H1 (cell line): Measurements from ENCODE around the gene CDKN2AIP. TPM values are rescaled to one million over a fixed set of nuclear protein-coding genes. Genes with fewer than 3 reads are reported as not detected.
A peak's percentile ranks its signal among the peaks of the same experiment; 100 is the strongest.
"Not testable (repeated sequence)": the region's sequence is repeated elsewhere in the genome, so short reads cannot be mapped to it uniquely, and the experiment has no call there.

Experiments used
- CTCF ChIA-PET: fragments of 300-600 bp; sonication (Branson Sonifier 250); formaldehyde crosslinking; loops from one replicate; lab custom pipeline; 2021; ENCODE audit not compliant: partially characterized antibody; lab: Charles Lee
- POLR2A ChIA-PET: fragments of 300-600 bp; sonication (Branson Sonifier 250); formaldehyde crosslinking; loops from one replicate; lab custom pipeline; 2021; ENCODE audit warnings: inconsistent platforms; ENCODE audit not compliant: partially characterized antibody; lab: Charles Lee
- DNase-seq, 2 experiments: peaks; one replicate each; pipeline versions ENCODE4 v3.0.0 to v3.0.0-alpha.2; 2010 to 2022; ENCODE audit warnings: low spot score in 2 of 2, low read depth in 1 of 2, mixed read lengths in 1 of 2
- FAIRE-seq: peaks from 2 replicates; lab custom pipeline; 2011; peaks lifted over from hg19 to GRCh38; lab: Jason Lieb, UNC
- H2AFZ ChIP-seq: 2 replicates; pipeline ENCODE4 v1.8.1; 2012; ENCODE audit warnings: low read length, inconsistent platforms
- H2AK5ac ChIP-seq: 2 replicates; pipeline ENCODE4 v1.6.1; 2013; ENCODE audit warnings: low read depth, low read length
- H2BK120ac ChIP-seq: replicated peaks from 2 replicates; pipeline ENCODE3; 2013; ENCODE audit warnings: low read depth, low read length, inconsistent platforms
- H2BK12ac ChIP-seq: 2 replicates; pipeline ENCODE4 v1.6.1; 2013; ENCODE audit warnings: low read depth, low read length
- H2BK15ac ChIP-seq: 2 replicates; pipeline ENCODE4 v1.6.1; 2013; ENCODE audit warnings: low read length
- H2BK20ac ChIP-seq: 2 replicates; pipeline ENCODE4 v1.6.1; 2013; ENCODE audit warnings: low read length
- H2BK5ac ChIP-seq: 2 replicates; pipeline ENCODE4 v1.6.1; 2013; ENCODE audit warnings: low read depth, low read length
- H3K14ac ChIP-seq: 2 replicates; pipeline ENCODE4 v1.6.1; 2013; ENCODE audit warnings: inconsistent platforms; ENCODE audit not compliant: insufficient read length
- H3K18ac ChIP-seq: 2 replicates; pipeline ENCODE4 v1.6.1; 2013; ENCODE audit warnings: low read length; ENCODE audit errors: extremely low read depth
- H3K23ac ChIP-seq: 2 replicates; pipeline ENCODE4 v1.6.1; 2013; ENCODE audit warnings: inconsistent platforms; ENCODE audit not compliant: insufficient read length
- H3K23me2 ChIP-seq: 2 replicates; pipeline ENCODE4 v1.6.1; 2013; ENCODE audit warnings: low read depth, low read length
- H3K27ac ChIP-seq: 2 replicates; pipeline ENCODE4 v1.6.1; 2011; ENCODE audit warnings: low read depth, low read length, inconsistent platforms
- H3K27me3 ChIP-seq, 4 experiments: replicated peaks in 1 of 4; 1 replicate in 1 of 4; 2 replicates in 3 of 4; pipeline versions ENCODE4 v1.6.1 to v1.8.1; 2011 to 2013; ENCODE audit warnings: low read length in 3 of 4, mild to moderate bottlenecking in 3 of 4, inconsistent platforms in 2 of 4, mixed read lengths in 2 of 4, moderate library complexity in 1 of 4; ENCODE audit not compliant: control insufficient read depth in 3 of 4, insufficient read depth in 3 of 4; ENCODE audit errors: extremely low read depth in 1 of 4
- H3K36me3 ChIP-seq, 4 experiments: 2 replicates each; pipeline versions ENCODE4 v1.6.1 to v1.8.1; 2011 to 2013; ENCODE audit warnings: mild to moderate bottlenecking in 4 of 4, low read length in 3 of 4, moderate library complexity in 2 of 4, control low read depth in 1 of 4, inconsistent platforms in 1 of 4; ENCODE audit not compliant: insufficient read depth in 4 of 4, control insufficient read depth in 2 of 4
- H3K4ac ChIP-seq: replicated peaks from 2 replicates; pipeline ENCODE3; 2013; ENCODE audit warnings: low read length, low read depth, mixed read lengths, inconsistent platforms; ENCODE audit not compliant: insufficient read length
- H3K4me1 ChIP-seq, 4 experiments: replicated peaks in 1 of 4; 1 replicate in 1 of 4; 2 replicates in 3 of 4; pipeline versions ENCODE4 v1.6.1 to v1.8.1; 2011 to 2013; ENCODE audit warnings: low read length in 3 of 4, inconsistent platforms in 2 of 4, mixed read lengths in 1 of 4; ENCODE audit not compliant: insufficient read depth in 4 of 4, control insufficient read depth in 3 of 4
- H3K4me2 ChIP-seq, 2 experiments: 2 replicates each; pipeline versions ENCODE4 v1.6.1 to v1.8.1; 2011 to 2013; ENCODE audit warnings: low read depth in 2 of 2, low read length in 2 of 2, control low read depth in 1 of 2, inconsistent platforms in 1 of 2, mild to moderate bottlenecking in 1 of 2; ENCODE audit not compliant: insufficient read depth in 1 of 2
- H3K4me3 ChIP-seq, 4 experiments: fragments of 200-600, 300-600 bp in 1 of 4; sonication (generic), shearing (Covaris generic), sonication (Bioruptor Twin) in 1 of 4; 2 replicates each; pipeline versions ENCODE4 v1.5.1 to v1.8.1; 2011 to 2016; ENCODE audit warnings: low read length in 4 of 4, low read depth in 3 of 4, control low read depth in 2 of 4, inconsistent platforms in 2 of 4, mild to moderate bottlenecking in 2 of 4, mixed read lengths in 1 of 4, moderate library complexity in 1 of 4; ENCODE audit not compliant: insufficient read depth in 2 of 4; ENCODE audit errors: extremely low read depth in 1 of 4
- H3K56ac ChIP-seq: replicated peaks from 2 replicates; pipeline ENCODE3; 2013; ENCODE audit warnings: low read depth, mild to moderate bottlenecking, mixed read lengths, low read length, inconsistent platforms; ENCODE audit not compliant: insufficient read length
- H3K79me1 ChIP-seq: 2 replicates; pipeline ENCODE4 v1.6.1; 2013; ENCODE audit warnings: low read depth, low read length, control low read depth
- H3K79me2 ChIP-seq, 2 experiments: 2 replicates each; pipeline versions ENCODE4 v1.6.1 to v1.8.1; 2012 to 2013; ENCODE audit warnings: low read length in 2 of 2, mild to moderate bottlenecking in 2 of 2, inconsistent platforms in 1 of 2; ENCODE audit not compliant: insufficient read depth in 2 of 2, control insufficient read depth in 1 of 2
- H3K9ac ChIP-seq, 4 experiments: replicated peaks in 1 of 4; 1 replicate in 1 of 4; 2 replicates in 3 of 4; pipeline versions ENCODE4 v1.6.1 to v1.8.1; 2011 to 2013; ENCODE audit warnings: low read depth in 3 of 4, low read length in 3 of 4, control low read depth in 2 of 4, mild to moderate bottlenecking in 2 of 4, moderate library complexity in 2 of 4, inconsistent platforms in 1 of 4; ENCODE audit errors: extremely low read depth in 1 of 4
- H3K9me3 ChIP-seq, 2 experiments: 2 replicates each; pipeline versions ENCODE4 v1.6.1 to v1.8.1; 2012 to 2013; ENCODE audit warnings: mild to moderate bottlenecking in 2 of 2, moderate library complexity in 2 of 2, control low read depth in 1 of 2, inconsistent platforms in 1 of 2, low read depth in 1 of 2, low read length in 1 of 2, mixed read lengths in 1 of 2; ENCODE audit not compliant: insufficient read depth in 2 of 2
- H4K20me1 ChIP-seq, 2 experiments: replicated peaks in 1 of 2; 2 replicates each; pipeline versions ENCODE3 to v1.8.1; 2011 to 2013; ENCODE audit warnings: inconsistent platforms in 2 of 2, low read length in 2 of 2, mild to moderate bottlenecking in 1 of 2; ENCODE audit not compliant: insufficient read depth in 2 of 2, control insufficient read depth in 1 of 2
- H4K5ac ChIP-seq: 2 replicates; pipeline ENCODE4 v1.6.1; 2013; ENCODE audit warnings: low read length, low read depth, mixed read lengths, inconsistent platforms; ENCODE audit not compliant: insufficient read length
- H4K8ac ChIP-seq: 2 replicates; pipeline ENCODE4 v1.8.0; 2013; ENCODE audit warnings: mild to moderate bottlenecking, moderate library complexity, low read length, inconsistent platforms; ENCODE audit not compliant: insufficient read depth; ENCODE audit errors: extremely low read depth
- H4K91ac ChIP-seq: replicated peaks from 2 replicates; pipeline ENCODE3; 2013; ENCODE audit warnings: low read length, mixed read lengths, inconsistent platforms; ENCODE audit not compliant: insufficient read length
- WGBS, 2 experiments: shearing (Covaris generic) in 1 of 2; methylation state at CpG; one replicate each; pipeline versions ENCODE4 v1.1.6 to v1.1.7; 2013 to 2015; ENCODE audit warnings: low lambda C conversion rate in 2 of 2, mixed read lengths in 2 of 2, inconsistent platforms in 1 of 2, low coverage in 1 of 2, missing lambda C conversion rate in 1 of 2; ENCODE audit not compliant: insufficient replicate concordance in 2 of 2, insufficient coverage in 1 of 2, insufficient read length in 1 of 2; ENCODE audit errors: extremely low coverage in 1 of 2, missing lambda C conversion rate in 1 of 2; 5-methylcytosine and 5-hydroxymethylcytosine counted together
- polyA plus RNA-seq, 7 experiments: library from polyadenylated mRNA; depleted of rRNA in 3 of 7; stranded (reverse) in 5 of 7; unstranded in 2 of 7; fragments of >200 nt in 5 of 7; fragments of 200-250 nt in 2 of 7; gene quantifications; 1 replicate in 5 of 7; 2 replicates in 1 of 7; 4 replicates in 1 of 7; pipeline versions ENCODE4 v1.2.1 to v1.2.3, GENCODE V29; 2011 to 2013; ENCODE audit warnings: missing spikeins in 2 of 7, mixed read lengths in 2 of 7
- total RNA-seq: library from RNA; stranded (reverse); fragmentation: NEBNext Ultra II Directional; extraction: Animal tissue kit (Norgen Biotek cat#: 25700); gene quantifications from 2 replicates; pipeline ENCODE4 v1.2.1, GENCODE V29; 2021

The CDKN2AIP gene
- total and polyA plus RNA-seq, 2 of the 8 experiments (the other 6 are each of a cell fraction or from before 2014, with no cell fraction given): 6.0 to 14.0 TPM

GRCh38 chr4:183465879-183466278 is 21.4 kb downstream of the CDKN2AIP start:
- FAIRE-seq, H4K8ac ChIP-seq, H3K27ac ChIP-seq, H3K79me1 ChIP-seq, H3K18ac ChIP-seq, H3K23ac ChIP-seq, H2AK5ac ChIP-seq, H3K9ac ChIP-seq, H3K4ac ChIP-seq, CTCF ChIA-PET, H4K5ac ChIP-seq, H2BK5ac ChIP-seq, H4K20me1 ChIP-seq, H3K9me3 ChIP-seq, H3K23me2 ChIP-seq, H2BK120ac ChIP-seq, H3K14ac ChIP-seq, H2BK20ac ChIP-seq, H2BK15ac ChIP-seq, DNase-seq, POLR2A ChIA-PET, H3K56ac ChIP-seq, H2AFZ ChIP-seq, H3K36me3 ChIP-seq, H3K4me1 ChIP-seq, H3K27me3 ChIP-seq, H2BK12ac ChIP-seq, H4K91ac ChIP-seq, H3K79me2 ChIP-seq: not testable (repeated sequence)
- 51% methylated on average over 4 of the region's 5 CpGs; no CpG with 5 or more reads in 1 of the 2 experiments for WGBS, 2 experiments
- Histone ChIP-seq H3K4me3 (0 out of 8 replicates have a peak overlapping the region, but pooled peaks of 1 of the 4 experiments have one; percentile 9), H3K4me2 (0 out of 4 replicates have a peak overlapping the region, but pooled peaks of 1 of the 2 experiments have one; percentile 13)
